ENCODE results near the gene YWHAG. TPM values are rescaled to one million over a fixed set of nuclear protein-coding genes. Genes with fewer than 3 reads are reported as not detected.

Gene YWHAG
- total and polyA plus RNA-seq, 9 of the 15 experiments (the other 6 are each of a cell fraction or from before 2014, with no cell fraction given) = 30.4 to 246 (median 94.5) TPM

DNA sequence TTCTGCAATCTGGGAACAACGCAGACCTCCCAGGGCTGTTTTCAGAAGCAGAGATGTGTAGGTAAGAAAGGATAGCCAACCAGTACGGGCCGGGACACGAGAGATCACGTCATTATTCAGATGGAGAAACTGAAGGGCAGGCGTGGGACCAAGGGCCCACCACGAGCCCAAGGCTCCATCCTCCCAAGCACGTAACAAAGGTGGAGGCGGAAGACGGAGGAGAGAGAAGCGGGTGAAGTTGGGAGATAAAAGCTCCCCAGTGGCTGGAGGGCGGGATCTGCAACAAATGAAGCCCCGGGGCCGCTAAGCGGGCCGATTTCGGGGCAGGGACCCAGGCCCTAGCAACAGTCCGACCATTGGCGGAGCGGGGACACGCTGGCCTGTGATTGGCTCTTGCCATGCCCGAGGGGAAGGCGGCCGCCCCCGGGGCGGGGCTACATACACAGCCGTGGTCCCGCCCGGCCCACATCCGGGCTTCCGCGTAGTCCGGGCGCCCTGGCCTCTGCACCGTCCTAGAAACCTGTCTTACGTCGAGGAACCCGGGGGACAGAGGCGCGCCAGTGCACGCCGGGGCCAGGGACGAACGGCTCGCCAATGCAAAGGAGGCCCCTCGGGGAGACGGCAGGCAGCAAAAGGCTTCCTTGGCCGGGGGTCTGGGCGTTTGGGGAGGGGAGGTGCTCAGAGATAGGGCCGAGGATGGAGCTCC, 40.9 kb downstream of the YWHAG start (continued):
- TF ChIP-seq CEBPB (tag; IDR thresholded peaks at IDR 0.05) = no peak
- no peak for TF ChIP-seq CBX2 (IDR thresholded peaks at IDR 0.05; ENCODE audit: insufficient read depth, low read length, poor library complexity, severe bottlenecking)
- TF ChIP-seq ZNF239 (CRISPR knock-in tag; IDR thresholded peaks at IDR 0.05) = no peak
- no peak for TF ChIP-seq POLR3A (IDR thresholded peaks at IDR 0.05; ENCODE audit: borderline replicate concordance, extremely low read depth, insufficient read depth, insufficient read length)
- TF ChIP-seq ZNF316 (IDR thresholded peaks at IDR 0.05) = no peak
- TF ChIP-seq FOS (IDR thresholded peaks at IDR 0.05; ENCODE audit: extremely low read depth, insufficient read length) = peak; percentile 98
- TF ChIP-seq KDM2B (CRISPR knock-in tag; IDR thresholded peaks at IDR 0.05) = no peak
- TF ChIP-seq, protein P1, sequence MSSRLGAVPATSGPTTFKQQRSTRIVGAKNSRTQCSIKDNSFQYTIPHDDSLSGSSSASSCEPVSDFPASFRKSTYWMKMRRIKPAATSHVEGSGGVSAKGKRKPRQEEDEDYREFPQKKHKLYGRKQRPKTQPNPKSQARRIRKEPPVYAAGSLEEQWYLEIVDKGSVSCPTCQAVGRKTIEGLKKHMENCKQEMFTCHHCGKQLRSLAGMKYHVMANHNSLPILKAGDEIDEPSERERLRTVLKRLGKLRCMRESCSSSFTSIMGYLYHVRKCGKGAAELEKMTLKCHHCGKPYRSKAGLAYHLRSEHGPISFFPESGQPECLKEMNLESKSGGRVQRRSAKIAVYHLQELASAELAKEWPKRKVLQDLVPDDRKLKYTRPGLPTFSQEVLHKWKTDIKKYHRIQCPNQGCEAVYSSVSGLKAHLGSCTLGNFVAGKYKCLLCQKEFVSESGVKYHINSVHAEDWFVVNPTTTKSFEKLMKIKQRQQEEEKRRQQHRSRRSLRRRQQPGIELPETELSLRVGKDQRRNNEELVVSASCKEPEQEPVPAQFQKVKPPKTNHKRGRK (tag; IDR thresholded peaks at IDR 0.05) = no peak
- TF ChIP-seq ZNF354B (CRISPR knock-in tag; IDR thresholded peaks at IDR 0.05) = no peak
- TF ChIP-seq CCAR2 (IDR thresholded peaks at IDR 0.05; ENCODE audit: low read depth, low read length) = no peak
- TF ChIP-seq ZNF561 (CRISPR knock-in tag; conservative IDR thresholded peaks at IDR 0.05) = no peak
- TF ChIP-seq SNRNP70 (optimal IDR thresholded peaks at IDR 0.05; ENCODE audit: low read depth, low read length) = no peak
- no peak for TF ChIP-seq FOXJ2 (tag; IDR thresholded peaks at IDR 0.05)
- no peak for TF ChIP-seq PTRF (tag; IDR thresholded peaks at IDR 0.05)
- no peak for TF ChIP-seq ZNF165 (CRISPR knock-in tag; IDR thresholded peaks at IDR 0.05; ENCODE audit: borderline replicate concordance)
- no peak for TF ChIP-seq NFE2 (IDR thresholded peaks at IDR 0.05; ENCODE audit: low read depth)
- TF ChIP-seq ZNF384 (IDR thresholded peaks at IDR 0.05; ENCODE audit: low read depth, low read length) = no peak
- no peak for TF ChIP-seq ZNF212 (CRISPR knock-in tag; IDR thresholded peaks at IDR 0.05)
- TF ChIP-seq ZNF644 (tag; IDR thresholded peaks at IDR 0.05; ENCODE audit: low read depth) = no peak
- no peak for TF ChIP-seq FOXM1 (IDR thresholded peaks at IDR 0.05; ENCODE audit: low read depth)
- no peak for TF ChIP-seq FOXM1 (CRISPR knock-in tag; IDR thresholded peaks at IDR 0.05; ENCODE audit: low read depth)
- TF ChIP-seq, protein P2, sequence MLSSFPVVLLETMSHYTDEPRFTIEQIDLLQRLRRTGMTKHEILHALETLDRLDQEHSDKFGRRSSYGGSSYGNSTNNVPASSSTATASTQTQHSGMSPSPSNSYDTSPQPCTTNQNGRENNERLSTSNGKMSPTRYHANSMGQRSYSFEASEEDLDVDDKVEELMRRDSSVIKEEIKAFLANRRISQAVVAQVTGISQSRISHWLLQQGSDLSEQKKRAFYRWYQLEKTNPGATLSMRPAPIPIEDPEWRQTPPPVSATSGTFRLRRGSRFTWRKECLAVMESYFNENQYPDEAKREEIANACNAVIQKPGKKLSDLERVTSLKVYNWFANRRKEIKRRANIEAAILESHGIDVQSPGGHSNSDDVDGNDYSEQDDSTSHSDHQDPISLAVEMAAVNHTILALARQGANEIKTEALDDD (IDR thresholded peaks at IDR 0.05) = no peak
- TF ChIP-seq ZNF780A (CRISPR knock-in tag; IDR thresholded peaks at IDR 0.05) = no peak
- TF ChIP-seq ZNF311 (CRISPR knock-in tag; IDR thresholded peaks at IDR 0.05) = no peak
- TF ChIP-seq, protein P3, sequence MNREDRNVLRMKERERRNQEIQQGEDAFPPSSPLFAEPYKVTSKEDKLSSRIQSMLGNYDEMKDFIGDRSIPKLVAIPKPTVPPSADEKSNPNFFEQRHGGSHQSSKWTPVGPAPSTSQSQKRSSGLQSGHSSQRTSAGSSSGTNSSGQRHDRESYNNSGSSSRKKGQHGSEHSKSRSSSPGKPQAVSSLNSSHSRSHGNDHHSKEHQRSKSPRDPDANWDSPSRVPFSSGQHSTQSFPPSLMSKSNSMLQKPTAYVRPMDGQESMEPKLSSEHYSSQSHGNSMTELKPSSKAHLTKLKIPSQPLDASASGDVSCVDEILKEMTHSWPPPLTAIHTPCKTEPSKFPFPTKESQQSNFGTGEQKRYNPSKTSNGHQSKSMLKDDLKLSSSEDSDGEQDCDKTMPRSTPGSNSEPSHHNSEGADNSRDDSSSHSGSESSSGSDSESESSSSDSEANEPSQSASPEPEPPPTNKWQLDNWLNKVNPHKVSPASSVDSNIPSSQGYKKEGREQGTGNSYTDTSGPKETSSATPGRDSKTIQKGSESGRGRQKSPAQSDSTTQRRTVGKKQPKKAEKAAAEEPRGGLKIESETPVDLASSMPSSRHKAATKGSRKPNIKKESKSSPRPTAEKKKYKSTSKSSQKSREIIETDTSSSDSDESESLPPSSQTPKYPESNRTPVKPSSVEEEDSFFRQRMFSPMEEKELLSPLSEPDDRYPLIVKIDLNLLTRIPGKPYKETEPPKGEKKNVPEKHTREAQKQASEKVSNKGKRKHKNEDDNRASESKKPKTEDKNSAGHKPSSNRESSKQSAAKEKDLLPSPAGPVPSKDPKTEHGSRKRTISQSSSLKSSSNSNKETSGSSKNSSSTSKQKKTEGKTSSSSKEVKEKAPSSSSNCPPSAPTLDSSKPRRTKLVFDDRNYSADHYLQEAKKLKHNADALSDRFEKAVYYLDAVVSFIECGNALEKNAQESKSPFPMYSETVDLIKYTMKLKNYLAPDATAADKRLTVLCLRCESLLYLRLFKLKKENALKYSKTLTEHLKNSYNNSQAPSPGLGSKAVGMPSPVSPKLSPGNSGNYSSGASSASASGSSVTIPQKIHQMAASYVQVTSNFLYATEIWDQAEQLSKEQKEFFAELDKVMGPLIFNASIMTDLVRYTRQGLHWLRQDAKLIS (CRISPR knock-in tag; IDR thresholded peaks at IDR 0.05) = no peak
- TF ChIP-seq GATA2 (CRISPR knock-in tag; IDR thresholded peaks at IDR 0.05) = peak; percentile 48; the same call in 1 of the 2 replicates
